Epidermal melanocyte (primary cell): ENCODE data around the gene KIR2DL1.
"Not testable (repeated sequence)": the region's sequence is repeated elsewhere in the genome, so short reads cannot be mapped to it uniquely, and the experiment has no call there.

Experiments used
- DNase-seq: peaks from one replicate; pipeline ENCODE4 v3.0.0; 2011; ENCODE audit warnings: low spot score; ENCODE audit not compliant: insufficient read length

KIR2DL1 gene

GRCh38 chr19:54771018-54771960, 1.7 kb downstream of the KIR2DL1 start:
- DNase-seq = not testable (repeated sequence)

- not testable (repeated sequence) for DNase-seq
Measured at GRCh38 chr19:54772666-54773065, 3.1 kb downstream of the KIR2DL1 start.

GRCh38 chr19:54775095-54775815, 5.7 kb downstream of the KIR2DL1 start:
- not testable (repeated sequence) for DNase-seq

- DNase-seq = not testable (repeated sequence)
Measured at GRCh38 chr19:54775830-54776229, 6.2 kb downstream of the KIR2DL1 start.

- DNase-seq = not testable (repeated sequence)
Measured at GRCh38 chr19:54777851-54778250, 8.3 kb downstream of the KIR2DL1 start.

GRCh38 chr19:54778896-54779295, 9.3 kb downstream of the KIR2DL1 start:
- DNase-seq = not testable (repeated sequence)

- not testable (repeated sequence) for DNase-seq
Measured at GRCh38 chr19:54782916-54783315, 13.3 kb downstream of the KIR2DL1 start.

GRCh38 chr19:54786091-54786723, 16.6 kb downstream of the KIR2DL1 start:
- DNase-seq = not testable (repeated sequence)

GRCh38 chr19:54788154-54788553, 18.6 kb downstream of the KIR2DL1 start:
- not testable (repeated sequence) for DNase-seq

GRCh38 chr19:54790711-54791110, 21.1 kb downstream of the KIR2DL1 start:
- no peak for DNase-seq

- DNase-seq = no peak
Measured at GRCh38 chr19:54791476-54791875, 21.9 kb downstream of the KIR2DL1 start.

GRCh38 chr19:54792814-54793213, 23.2 kb downstream of the KIR2DL1 start:
- no peak for DNase-seq

GRCh38 chr19:54795758-54796157, 26.2 kb downstream of the KIR2DL1 start:
- DNase-seq = no peak

- no peak for DNase-seq
Measured at GRCh38 chr19:54803410-54803809, 33.8 kb downstream of the KIR2DL1 start, which contains the start of gene KIR2DL4. Gene KIR2DL4, plus strand, starts transcription at chr19:54803610. Its CDS starts 42 bp downstream, at chr19:54803652.

- DNase-seq = no peak
Measured at GRCh38 chr19:54804101-54804500, 34.5 kb downstream of the KIR2DL1 start.

- no peak for DNase-seq
Measured at GRCh38 chr19:54804571-54804970, 35.0 kb downstream of the KIR2DL1 start.

- DNase-seq = no peak
Measured at GRCh38 chr19:54805665-54806515, 36.3 kb downstream of the KIR2DL1 start.

GRCh38 chr19:54806516-54806838, 36.9 kb downstream of the KIR2DL1 start:
- DNase-seq = no peak

GRCh38 chr19:54814571-54814970, 45.0 kb downstream of the KIR2DL1 start:
- DNase-seq = not testable (repeated sequence)

GRCh38 chr19:54816251-54816650, 46.7 kb downstream of the KIR2DL1 start, which contains the start of gene KIR3DL1:
Gene KIR3DL1, plus strand, starts transcription at chr19:54816468.
- DNase-seq = not testable (repeated sequence)
